BE2C (cell line): ENCODE measurements around the gene SH3D19.

Source experiments
- DNase-seq: peaks from one replicate; pipeline ENCODE4 v3.0.0-alpha.2; 2020
- H3K27me3 ChIP-seq: fragments of 250-450 bp; sonication (Bioruptor Pico); 2 replicates; pipeline ENCODE4 v1.5.1; 2020; ENCODE audit warnings: mild to moderate bottlenecking
- H3K36me3 ChIP-seq: fragments of 250-450 bp; sonication (Bioruptor Pico); 2 replicates; pipeline ENCODE4 v1.5.1; 2020; ENCODE audit warnings: mild to moderate bottlenecking
- H3K4me1 ChIP-seq: fragments of 250-450 bp; sonication (Bioruptor Pico); 2 replicates; pipeline ENCODE4 v1.5.1; 2020
- H3K4me3 ChIP-seq: 2 replicates; pipeline ENCODE4 v1.5.1; 2011; ENCODE audit warnings: low read depth, low read length
- H3K9me3 ChIP-seq: fragments of 250-450 bp; sonication (Bioruptor Pico); 2 replicates; pipeline ENCODE4 v1.5.1; 2020
- TF ChIP-seq, protein P1 (sequence below): IDR thresholded peaks from 2 replicates; pipeline ENCODE4 v1.5.1; 2012; ENCODE audit warnings: mild to moderate bottlenecking, low read depth, low read length

SH3D19 gene

GRCh38 chr4:151182455-151182996 lies 142.9 kb downstream of the SH3D19 start:
- TF ChIP-seq, protein P1, sequence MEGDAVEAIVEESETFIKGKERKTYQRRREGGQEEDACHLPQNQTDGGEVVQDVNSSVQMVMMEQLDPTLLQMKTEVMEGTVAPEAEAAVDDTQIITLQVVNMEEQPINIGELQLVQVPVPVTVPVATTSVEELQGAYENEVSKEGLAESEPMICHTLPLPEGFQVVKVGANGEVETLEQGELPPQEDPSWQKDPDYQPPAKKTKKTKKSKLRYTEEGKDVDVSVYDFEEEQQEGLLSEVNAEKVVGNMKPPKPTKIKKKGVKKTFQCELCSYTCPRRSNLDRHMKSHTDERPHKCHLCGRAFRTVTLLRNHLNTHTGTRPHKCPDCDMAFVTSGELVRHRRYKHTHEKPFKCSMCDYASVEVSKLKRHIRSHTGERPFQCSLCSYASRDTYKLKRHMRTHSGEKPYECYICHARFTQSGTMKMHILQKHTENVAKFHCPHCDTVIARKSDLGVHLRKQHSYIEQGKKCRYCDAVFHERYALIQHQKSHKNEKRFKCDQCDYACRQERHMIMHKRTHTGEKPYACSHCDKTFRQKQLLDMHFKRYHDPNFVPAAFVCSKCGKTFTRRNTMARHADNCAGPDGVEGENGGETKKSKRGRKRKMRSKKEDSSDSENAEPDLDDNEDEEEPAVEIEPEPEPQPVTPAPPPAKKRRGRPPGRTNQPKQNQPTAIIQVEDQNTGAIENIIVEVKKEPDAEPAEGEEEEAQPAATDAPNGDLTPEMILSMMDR: no peak
- Histone ChIP-seq H3K9me3 (no peaks in the 10 kb centered on the region), H3K4me3 (no peak overlapping the region), H3K27me3 (no peaks in the 10 kb centered on the region), H3K36me3 (no peaks in the 10 kb centered on the region), H3K4me1 (no peaks in the 10 kb centered on the region)
- DNase-seq: no peak

GRCh38 chr4:151176685-151177084 lies 148.7 kb downstream of the SH3D19 start:
- no peaks in the 10 kb centered on the region for H3K27me3 ChIP-seq
- H3K36me3 ChIP-seq: no peaks in the 10 kb centered on the region
- H3K4me1 ChIP-seq: peaks cover 8% of the 10 kb centered on the region; the same call in 1 of the 2 replicates
- TF ChIP-seq, protein P1: no peak
- no peak for DNase-seq
- H3K4me3 ChIP-seq: no peak overlapping the region
- H3K9me3 ChIP-seq: no peaks in the 10 kb centered on the region

- TF ChIP-seq, protein P1: no peak
- Histone ChIP-seq H3K4me3 (no peak overlapping the region), H3K9me3 (no peaks in the 10 kb centered on the region), H3K4me1 (peaks cover 8% of the 10 kb centered on the region; the same call in 1 of the 2 replicates), H3K27me3 (no peaks in the 10 kb centered on the region), H3K36me3 (no peaks in the 10 kb centered on the region)
- no peak for DNase-seq
These were observed 149.4 kb downstream of the SH3D19 start for GRCh38 chr4:151175754-151176631.

DNA sequence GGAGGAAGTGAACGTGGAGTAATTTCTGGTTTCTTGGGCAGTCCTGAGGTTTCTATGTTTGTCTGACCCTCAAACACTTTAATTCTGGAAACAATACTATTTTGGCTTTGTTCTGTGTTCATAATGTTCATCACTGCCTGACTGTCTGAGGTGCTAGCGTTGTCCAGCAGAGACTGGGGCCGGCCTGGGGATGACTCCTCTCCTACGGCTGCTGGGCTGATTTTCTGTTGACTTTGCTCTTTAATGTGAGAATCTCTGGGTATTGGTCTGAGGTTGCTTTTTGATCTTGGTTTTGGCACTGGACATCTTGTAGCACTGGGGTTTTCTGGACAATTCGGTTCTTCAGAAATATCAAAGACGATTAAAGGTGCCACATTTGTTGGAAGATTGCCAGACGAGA lies 150.2 kb downstream of the SH3D19 start:
- Histone ChIP-seq H3K4me1 (peaks cover 13% of the 10 kb centered on the region), H3K4me3 (no peak overlapping the region), H3K36me3 (no peaks in the 10 kb centered on the region), H3K27me3 (no peaks in the 10 kb centered on the region), H3K9me3 (no peaks in the 10 kb centered on the region)
- TF ChIP-seq, protein P1: no peak
- no peak for DNase-seq

GRCh38 chr4:151174784-151175183 lies 150.6 kb downstream of the SH3D19 start:
- no peaks in the 10 kb centered on the region for H3K9me3 ChIP-seq

More at GRCh38 chr4:151174784-151175183, 150.6 kb downstream of the SH3D19 start:
- Histone ChIP-seq H3K4me1 (peaks cover 14% of the 10 kb centered on the region), H3K4me3 (no peak overlapping the region), H3K36me3 (no peaks in the 10 kb centered on the region), H3K27me3 (no peaks in the 10 kb centered on the region)
- TF ChIP-seq, protein P1: no peak
- no peak for DNase-seq
